ENCODE data around the gene BTNL2.
"Not testable (repeated sequence)": the region's sequence is repeated elsewhere in the genome, so short reads cannot be mapped to it uniquely, and the experiment has no call there.

The BTNL2 gene

GRCh38 chr6:32367644-32368043 lies 39.3 kb downstream of the BTNL2 start:
- no peak for DNase-seq (ENCODE audit: low read depth)

GRCh38 chr6:32359225-32359624 lies 47.8 kb downstream of the BTNL2 start:
- not testable (repeated sequence) for DNase-seq (ENCODE audit: low read depth)

GRCh38 chr6:32358548-32358947 lies 48.4 kb downstream of the BTNL2 start:
- DNase-seq (ENCODE audit: low read depth): not testable (repeated sequence)

- no peak for DNase-seq (ENCODE audit: low read depth)
Observed at GRCh38 chr6:32355018-32355417, 52.0 kb downstream of the BTNL2 start.

- no peak for DNase-seq (ENCODE audit: low read depth)
Observed at GRCh38 chr6:32353348-32353747, 53.6 kb downstream of the BTNL2 start.

Measured in activated T-cell treated with anti-CD3 and anti-CD28 coated beads for 48 hours (primary cell).